ENCODE results near the gene PLA2G7. TPM values are rescaled to one million over a fixed set of nuclear protein-coding genes. Genes with fewer than 3 reads are reported as not detected.

The PLA2G7 gene
- total RNA-seq, 1 experiment from 2014 or later: not detected

DNA sequence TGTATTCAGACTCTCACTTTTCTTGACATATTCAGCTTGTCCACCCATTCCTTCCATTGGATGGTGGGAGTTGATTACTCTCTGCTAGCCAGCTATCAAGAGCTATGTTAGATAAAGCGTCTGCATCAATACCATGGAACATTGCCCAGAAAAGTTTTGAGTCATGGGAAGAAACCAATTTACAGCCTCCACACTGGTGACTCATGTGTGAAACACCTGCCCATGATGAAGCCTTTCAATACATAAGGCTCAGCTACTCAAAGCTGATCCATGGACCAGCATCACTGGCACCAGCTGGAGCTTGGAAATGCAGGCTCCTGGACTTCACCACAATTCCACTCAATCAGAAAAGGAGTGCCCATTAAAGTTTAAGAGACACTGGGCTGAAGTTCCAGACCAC is 16.1 kb downstream of the PLA2G7 start:
- peak; percentile 32 for DNase-seq
- H3K36me3 ChIP-seq: no peaks in the 10 kb centered on the region
- H3K4me3 ChIP-seq: no peak overlapping the region
- H3K27me3 ChIP-seq: no peaks in the 10 kb centered on the region
- no peaks in the 10 kb centered on the region for H3K9me3 ChIP-seq

DNA sequence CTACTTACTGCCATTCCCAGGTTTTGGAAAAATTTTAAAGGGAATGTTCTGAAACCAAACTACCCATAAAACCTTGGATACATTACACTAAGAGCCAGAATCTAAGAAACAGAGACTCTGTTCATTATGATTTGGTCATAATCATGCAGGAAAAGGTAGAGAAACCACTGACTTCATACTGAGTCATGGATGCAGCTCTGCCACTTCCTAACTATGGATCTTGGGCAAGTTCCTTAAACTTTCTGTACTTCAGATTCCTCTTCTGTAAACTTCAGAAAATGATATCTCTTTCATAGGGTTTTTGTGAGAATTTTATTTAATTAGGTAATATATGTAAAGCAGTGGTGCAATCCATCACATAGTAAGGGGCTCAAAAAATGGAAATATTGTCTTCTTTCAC is 20.0 kb downstream of the PLA2G7 start:
- no peaks in the 10 kb centered on the region for H3K36me3 ChIP-seq
- DNase-seq: no peak
- no peak overlapping the region for H3K4me3 ChIP-seq
- H3K27me3 ChIP-seq: no peaks in the 10 kb centered on the region
- H3K9me3 ChIP-seq: no peaks in the 10 kb centered on the region

DNA sequence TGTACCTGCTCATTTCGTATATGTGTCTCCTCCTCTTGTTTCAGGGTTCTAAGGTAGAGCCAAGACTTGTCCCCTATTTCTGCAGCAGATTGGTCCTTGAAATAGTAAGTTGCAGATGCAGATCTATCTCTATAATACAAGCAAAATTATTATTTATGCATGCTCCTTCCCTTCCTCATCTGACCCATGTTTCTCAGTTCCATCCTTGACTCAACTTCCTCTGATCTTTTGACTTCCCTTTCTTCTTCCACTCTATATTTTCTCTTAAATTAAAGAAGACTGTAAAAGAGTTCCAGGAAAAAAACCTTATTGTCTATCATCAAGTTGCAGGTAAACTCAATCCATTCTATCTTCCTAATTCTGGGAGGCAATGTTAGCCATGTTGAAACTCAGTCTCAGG is 23.7 kb downstream of the PLA2G7 start:
- no peaks in the 10 kb centered on the region for H3K36me3 ChIP-seq
- no peak for DNase-seq
- H3K4me3 ChIP-seq: no peak overlapping the region
- H3K27me3 ChIP-seq: no peaks in the 10 kb centered on the region
- H3K9me3 ChIP-seq: no peaks in the 10 kb centered on the region

DNA sequence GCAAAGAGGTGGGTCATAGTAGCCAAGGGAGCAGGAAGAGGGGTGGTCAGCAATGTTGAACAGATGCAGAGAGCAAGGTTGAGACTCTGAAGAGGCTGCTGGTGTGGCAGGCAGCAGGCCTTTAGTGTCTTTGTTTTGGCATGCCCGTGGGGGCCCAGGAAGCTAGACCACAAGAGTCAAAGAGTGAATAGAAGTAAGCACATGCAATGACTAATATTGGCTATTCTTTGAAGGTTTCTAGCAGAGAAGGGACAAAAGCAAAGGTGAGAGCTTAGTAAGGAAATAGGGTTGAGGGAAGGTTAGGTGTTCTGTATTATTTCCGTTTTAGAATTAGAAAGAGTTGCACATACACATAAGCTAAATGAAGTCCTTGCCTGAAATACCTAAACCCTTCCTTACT is 28.7 kb downstream of the PLA2G7 start:
- DNase-seq: no peak
- Histone ChIP-seq H3K27me3 (peaks cover 8% of the 10 kb centered on the region; the same call in 1 of the 2 replicates), H3K9me3 (no peaks in the 10 kb centered on the region)

DNA sequence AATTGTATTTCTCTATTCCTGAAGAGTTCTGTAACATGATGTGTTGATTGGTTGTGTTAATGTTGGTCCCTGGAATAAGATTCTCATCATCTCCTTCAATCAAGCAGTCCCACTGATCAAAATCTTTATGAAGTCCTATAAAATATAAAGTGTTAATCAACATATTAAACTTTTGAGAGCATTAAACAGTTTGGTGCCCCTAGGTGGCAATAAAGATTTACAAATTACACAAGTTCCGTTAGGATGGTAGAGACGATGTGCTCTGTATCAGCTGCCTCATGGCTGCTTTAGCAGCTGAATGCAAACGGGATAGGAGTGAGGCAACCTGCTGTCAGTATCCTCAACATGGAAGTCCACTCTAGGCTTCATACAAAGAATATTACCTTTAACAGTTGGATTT is 30.6 kb downstream of the PLA2G7 start:
- Histone ChIP-seq H3K4me3 (no peak overlapping the region), H3K9me3 (no peaks in the 10 kb centered on the region), H3K27me3 (peaks cover 8% of the 10 kb centered on the region; the same call in 1 of the 2 replicates), H3K36me3 (no peaks in the 10 kb centered on the region)
- DNase-seq: no peak

More for the DNA sequence above, 28.7 kb downstream of the PLA2G7 start:
- Histone ChIP-seq H3K36me3 (no peaks in the 10 kb centered on the region), H3K4me3 (no peak overlapping the region)

DNA sequence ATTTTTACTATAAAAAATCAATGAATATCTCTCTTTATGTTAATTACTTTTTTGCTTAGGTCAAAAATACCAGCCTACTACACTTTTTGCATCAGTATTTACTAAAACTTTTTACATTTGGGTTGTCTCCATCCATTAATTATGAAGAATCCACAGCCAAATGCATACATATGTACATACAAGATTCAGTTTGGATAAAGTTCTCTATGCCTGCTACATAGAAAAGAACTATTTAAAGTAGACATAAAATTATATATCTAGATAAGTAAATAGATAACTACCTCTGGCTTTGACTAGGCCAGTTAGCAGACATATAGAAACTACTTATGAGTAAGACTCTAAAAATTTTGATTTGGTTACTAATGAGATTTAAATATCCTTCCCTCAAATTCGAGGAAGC is 35.2 kb downstream of the PLA2G7 start:
- no peak for DNase-seq
- Histone ChIP-seq H3K36me3 (no peaks in the 10 kb centered on the region), H3K27me3 (peaks cover 5% of the 10 kb centered on the region; the same call in 1 of the 2 replicates), H3K9me3 (no peaks in the 10 kb centered on the region), H3K4me3 (no peak overlapping the region)

DNA sequence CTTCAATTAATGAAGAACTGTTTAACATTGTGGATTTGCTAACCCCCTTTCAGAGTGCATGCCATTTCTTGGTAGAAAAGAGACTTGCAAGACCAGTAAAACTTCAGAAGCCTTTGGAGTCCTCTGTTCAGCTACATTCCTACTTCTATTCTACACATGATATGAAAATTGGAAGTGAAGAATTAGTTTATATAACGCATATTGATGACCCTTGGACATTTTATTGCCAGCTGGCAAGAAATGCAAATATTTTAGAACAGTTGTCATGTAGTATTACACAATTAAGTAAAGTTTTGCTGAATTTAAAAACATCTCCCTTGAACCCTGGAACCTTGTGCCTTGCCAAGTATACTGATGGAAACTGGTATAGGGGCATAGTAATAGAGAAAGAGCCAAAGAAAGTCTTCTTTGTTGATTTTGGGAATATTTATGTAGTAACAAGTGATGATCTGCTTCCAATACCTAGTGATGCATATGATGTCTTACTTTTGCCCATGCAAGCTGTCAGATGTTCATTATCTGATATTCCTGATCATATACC is 44.2 kb downstream of the PLA2G7 start:
- Histone ChIP-seq H3K4me3 (no peak overlapping the region), H3K36me3 (no peaks in the 10 kb centered on the region), H3K27me3 (no peaks in the 10 kb centered on the region), H3K9me3 (no peaks in the 10 kb centered on the region)
- DNase-seq: no peak

DNA sequence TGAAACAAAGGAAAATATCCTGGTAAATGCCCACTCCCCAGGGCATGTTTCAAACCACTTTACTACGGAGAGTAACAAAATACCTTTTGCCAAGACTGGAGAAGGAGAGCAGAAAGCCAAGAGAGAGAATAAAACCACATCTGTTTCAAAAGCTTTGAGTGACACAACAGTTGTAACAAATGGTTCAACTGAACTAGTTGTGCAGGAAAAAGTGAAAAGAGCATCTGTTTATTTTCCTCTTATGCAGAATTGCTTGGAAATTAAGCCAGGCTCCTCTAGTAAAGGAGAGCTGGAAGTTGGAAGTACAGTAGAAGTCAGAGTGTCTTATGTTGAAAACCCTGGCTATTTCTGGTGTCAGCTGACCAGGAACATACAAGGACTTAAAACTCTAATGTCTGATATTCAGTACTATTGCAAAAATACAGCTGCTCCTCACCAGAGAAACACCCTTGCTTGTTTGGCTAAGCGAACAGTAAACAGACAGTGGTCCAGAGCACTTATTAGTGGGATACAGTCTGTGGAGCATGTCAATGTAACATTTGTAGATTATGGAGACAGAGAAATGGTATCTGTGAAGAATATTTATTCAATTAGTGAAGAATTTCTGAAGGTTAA is 44.9 kb downstream of the PLA2G7 start:
- H3K9me3 ChIP-seq: no peaks in the 10 kb centered on the region

DNA sequence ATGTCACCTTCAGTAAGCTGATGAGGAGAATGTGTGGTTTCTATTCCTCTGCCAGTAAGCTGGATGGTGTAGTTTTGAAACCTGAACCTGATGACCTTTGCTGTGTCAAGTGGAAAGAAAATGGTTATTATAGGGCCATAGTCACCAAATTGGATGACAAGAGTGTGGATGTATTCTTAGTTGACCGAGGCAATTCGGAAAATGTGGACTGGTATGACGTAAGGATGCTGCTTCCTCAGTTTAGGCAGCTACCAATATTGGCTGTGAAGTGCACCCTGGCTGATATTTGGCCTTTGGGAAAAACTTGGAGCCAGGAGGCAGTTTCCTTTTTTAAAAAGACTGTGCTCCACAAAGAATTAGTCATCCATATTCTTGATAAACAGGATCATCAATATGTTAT is 45.5 kb downstream of the PLA2G7 start:
- H3K9me3 ChIP-seq: no peaks in the 10 kb centered on the region
- H3K4me3 ChIP-seq: no peak overlapping the region
- no peaks in the 10 kb centered on the region for H3K36me3 ChIP-seq
- DNase-seq: no peak
- H3K27me3 ChIP-seq: no peaks in the 10 kb centered on the region

More for the DNA sequence above, 44.9 kb downstream of the PLA2G7 start:
- DNase-seq: no peak
- H3K4me3 ChIP-seq: no peak overlapping the region
- no peaks in the 10 kb centered on the region for H3K27me3 ChIP-seq
- H3K36me3 ChIP-seq: no peaks in the 10 kb centered on the region

DNA sequence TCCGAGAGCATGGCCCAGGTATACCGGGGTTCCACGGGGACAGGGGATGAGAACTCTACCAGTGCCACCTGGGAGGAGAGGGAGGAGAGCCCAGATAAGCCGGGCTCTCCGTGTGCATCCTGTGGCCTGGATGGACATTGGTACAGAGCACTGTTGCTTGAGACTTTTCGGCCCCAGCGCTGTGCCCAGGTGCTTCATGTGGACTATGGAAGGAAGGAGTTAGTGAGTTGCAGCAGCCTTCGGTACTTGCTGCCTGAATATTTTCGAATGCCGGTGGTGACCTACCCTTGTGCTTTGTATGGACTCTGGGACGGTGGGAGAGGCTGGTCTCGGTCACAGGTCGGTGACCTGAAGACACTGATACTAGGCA is 46.2 kb downstream of the PLA2G7 start:
- H3K9me3 ChIP-seq: no peaks in the 10 kb centered on the region
- no peak overlapping the region for H3K4me3 ChIP-seq
- H3K36me3 ChIP-seq: no peaks in the 10 kb centered on the region
- H3K27me3 ChIP-seq: no peaks in the 10 kb centered on the region
- DNase-seq: no peak

DNA sequence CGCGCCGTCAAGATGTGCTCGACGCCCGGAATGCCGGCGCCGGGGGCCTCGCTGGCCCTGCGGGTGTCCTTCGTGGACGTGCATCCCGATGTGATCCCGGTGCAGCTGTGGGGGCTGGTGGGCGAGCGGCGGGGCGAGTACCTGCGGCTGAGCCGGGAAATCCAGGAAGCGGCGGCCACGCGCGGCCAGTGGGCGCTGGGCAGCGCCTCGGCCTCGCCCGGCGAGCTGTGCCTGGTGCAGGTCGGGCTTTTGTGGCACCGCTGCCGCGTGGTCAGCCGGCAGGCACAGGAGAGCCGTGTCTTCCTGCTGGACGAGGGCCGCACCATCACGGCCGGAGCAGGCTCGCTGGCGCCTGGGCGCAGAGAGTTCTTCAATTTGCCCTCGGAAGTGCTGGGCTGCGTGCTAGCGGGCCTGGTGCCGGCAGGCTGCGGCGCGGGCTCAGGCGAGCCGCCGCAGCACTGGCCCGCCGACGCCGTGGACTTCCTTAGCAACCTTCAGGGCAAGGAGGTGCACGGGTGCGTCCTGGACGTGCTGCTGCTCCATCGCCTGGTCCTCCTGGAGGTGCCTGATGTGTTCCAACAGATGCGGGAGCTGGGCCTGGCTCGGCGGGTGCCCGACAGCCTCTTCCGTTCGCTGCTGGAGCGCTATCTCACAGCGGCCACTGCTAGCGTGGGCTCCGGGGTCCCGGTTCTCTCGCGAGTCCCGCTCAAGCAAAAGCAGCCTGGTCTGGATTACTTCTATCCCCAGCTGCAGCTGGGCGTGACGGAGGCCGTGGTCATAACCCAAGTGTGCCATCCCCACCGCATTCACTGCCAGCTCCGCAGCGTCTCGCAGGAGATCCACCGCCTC is 46.8 kb downstream of the PLA2G7 start:
- no peak for DNase-seq
- Histone ChIP-seq H3K36me3 (no peaks in the 10 kb centered on the region), H3K27me3 (no peaks in the 10 kb centered on the region), H3K4me3 (no peak overlapping the region), H3K9me3 (no peaks in the 10 kb centered on the region)

DNA sequence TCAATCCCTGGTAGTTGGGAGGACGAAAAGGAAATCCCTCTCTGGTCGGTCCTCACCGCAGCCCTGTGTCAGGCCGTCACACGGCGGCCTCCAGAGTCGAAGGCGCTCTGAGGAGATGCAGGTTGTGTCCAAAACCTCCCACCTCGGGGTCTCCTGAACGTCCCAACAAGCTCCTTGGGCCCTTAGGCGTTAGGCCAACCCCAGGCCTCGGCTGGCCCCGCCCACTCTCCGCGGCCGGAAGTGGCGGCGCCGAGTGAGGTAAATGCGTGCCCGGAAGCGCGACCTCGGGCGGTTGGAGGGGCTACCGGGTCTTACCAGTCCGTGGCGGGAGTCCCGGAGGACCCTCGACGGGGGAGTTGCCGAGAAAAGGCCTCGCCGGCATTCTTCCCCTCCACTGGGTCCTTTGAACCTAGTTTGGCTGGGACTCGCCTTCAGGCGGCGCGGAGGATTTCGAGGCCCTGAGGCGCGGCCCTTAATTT is 47.5 kb downstream of the PLA2G7 start, which contains the start of gene TDRD6:
Gene TDRD6, plus strand, starts transcription at position 267 of the 479 bp plus-strand sequence. CDS start 244 bp downstream, outside the sequence.
- Histone ChIP-seq H3K27me3 (no peaks in the 10 kb centered on the region), H3K4me3 (no peak within 1 kb of the TSS), H3K9me3 (no peaks in the 10 kb centered on the region), H3K36me3 (no peaks in the 10 kb centered on the region)
- DNase-seq: no peak

DNA sequence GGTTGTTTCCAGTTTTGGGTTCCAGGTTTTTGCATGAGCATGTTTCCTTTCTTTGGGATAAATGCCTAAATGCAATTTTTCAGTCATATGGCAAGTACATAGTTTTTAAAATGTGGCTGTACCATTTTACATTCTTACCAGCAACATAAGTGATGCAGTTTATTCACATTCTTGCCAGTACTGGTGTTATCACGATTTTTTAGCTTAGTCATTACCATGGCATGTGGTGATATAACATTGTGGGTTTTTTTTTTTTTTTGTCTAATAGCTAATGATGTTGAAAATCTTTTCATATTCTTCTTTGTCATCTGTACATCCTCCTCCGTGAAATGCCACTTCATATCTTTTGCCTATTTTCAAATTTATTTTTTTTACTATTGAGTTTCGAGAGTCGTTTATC is 50.4 kb downstream of the PLA2G7 start:
- no peak for DNase-seq
- Histone ChIP-seq H3K4me3 (no peak overlapping the region), H3K27me3 (no peaks in the 10 kb centered on the region), H3K36me3 (no peaks in the 10 kb centered on the region), H3K9me3 (no peaks in the 10 kb centered on the region)

DNA sequence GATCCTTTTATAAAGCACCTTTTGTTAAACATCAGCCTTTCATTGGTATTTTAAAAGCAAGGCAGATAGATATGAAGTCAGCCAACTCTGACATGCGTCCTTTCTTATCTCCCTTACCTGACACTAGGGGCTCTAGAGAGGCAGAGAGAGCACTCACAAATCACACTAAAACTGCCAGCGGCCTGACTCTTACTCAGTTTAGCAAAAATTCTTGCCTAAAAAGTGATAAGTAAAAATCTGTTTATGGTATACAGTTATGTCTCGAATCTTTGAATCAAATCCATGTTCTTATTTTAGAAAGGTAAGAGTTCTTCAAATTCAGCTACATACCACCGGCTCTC is 57.9 kb downstream of the PLA2G7 start:
- H3K36me3 ChIP-seq: no peaks in the 10 kb centered on the region
- no peaks in the 10 kb centered on the region for H3K9me3 ChIP-seq
- no peak for DNase-seq

DNA sequence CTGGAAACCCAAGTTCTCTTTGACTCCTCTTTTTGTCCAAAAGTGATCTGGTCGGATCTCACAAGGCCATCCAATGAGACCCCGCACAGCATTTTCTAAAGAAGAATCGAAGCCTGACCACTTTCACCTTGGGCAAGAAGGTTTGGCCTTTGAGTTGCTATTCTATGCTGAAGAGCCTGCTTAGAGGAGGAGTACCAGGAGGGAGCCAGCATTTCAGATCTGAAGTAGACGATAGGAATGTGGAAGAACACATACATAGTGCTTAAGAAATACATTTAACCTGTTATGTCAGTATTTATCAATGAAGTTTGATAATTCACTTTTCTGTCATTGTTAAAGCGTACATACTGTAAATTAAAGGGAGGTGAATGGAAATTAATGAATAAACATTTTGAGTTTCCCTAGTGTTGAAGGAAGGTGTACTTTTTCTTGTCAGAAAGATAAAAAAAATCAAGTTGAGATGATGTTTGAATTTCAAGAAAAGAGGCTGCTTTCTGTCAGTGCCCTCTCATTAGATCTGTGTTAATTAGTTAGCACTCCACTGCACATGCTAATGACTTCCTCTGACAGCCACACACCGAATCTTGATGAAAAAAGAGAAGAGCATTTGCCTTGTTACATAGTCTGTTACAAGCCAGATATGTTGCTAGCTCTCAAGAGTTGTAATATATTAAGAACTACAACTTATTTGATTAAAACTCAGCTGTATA is 58.4 kb downstream of the PLA2G7 start:
- Histone ChIP-seq H3K27me3 (no peaks in the 10 kb centered on the region), H3K36me3 (no peaks in the 10 kb centered on the region), H3K4me3 (no peak overlapping the region), H3K9me3 (no peaks in the 10 kb centered on the region)
- no peak for DNase-seq

More for the DNA sequence above, 57.9 kb downstream of the PLA2G7 start:
- H3K4me3 ChIP-seq: no peak overlapping the region
- no peaks in the 10 kb centered on the region for H3K27me3 ChIP-seq

DNA sequence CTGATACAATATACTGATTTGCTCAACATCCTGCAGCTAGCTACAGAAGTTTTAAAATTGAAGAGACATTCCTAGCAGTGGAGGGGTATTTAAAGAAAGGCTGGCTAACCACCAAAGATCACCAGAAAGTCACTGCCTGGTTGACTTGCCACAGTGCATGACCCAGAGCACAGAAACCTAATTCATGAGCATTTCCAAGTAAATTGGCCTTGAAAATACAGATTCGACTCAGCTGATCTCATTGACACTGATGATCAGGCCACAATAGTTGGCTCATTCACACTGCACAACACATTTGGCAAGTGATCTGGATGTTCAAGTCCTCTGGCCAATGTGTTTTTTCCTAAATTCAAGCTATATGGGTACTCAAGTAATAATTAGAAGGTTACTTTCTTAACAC is 60.8 kb downstream of the PLA2G7 start:
- no peaks in the 10 kb centered on the region for H3K27me3 ChIP-seq
- H3K4me3 ChIP-seq: no peak overlapping the region
- no peaks in the 10 kb centered on the region for H3K9me3 ChIP-seq
- no peaks in the 10 kb centered on the region for H3K36me3 ChIP-seq
- no peak for DNase-seq

DNA sequence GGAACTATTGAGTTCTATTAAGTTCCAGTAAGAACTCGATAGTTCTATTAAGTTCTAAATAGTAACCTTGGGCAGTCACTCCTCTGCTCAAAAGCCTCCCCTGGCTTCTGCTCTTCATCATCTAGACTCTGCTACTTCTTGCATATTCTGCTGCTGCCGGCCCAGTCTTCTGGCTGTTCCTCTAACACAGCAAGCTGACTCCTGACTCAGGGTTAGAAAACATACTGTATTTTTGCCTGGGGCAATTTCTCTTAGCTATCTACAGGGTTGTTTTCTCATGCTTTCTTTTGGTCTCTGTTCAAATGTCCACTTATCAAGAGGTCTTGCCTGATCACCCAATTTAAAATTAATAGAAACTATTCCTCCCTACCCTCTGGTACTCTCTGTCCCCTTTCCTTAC is 67.8 kb downstream of the PLA2G7 start:
- no peaks in the 10 kb centered on the region for H3K9me3 ChIP-seq
- no peak for DNase-seq

More for the DNA sequence above, 67.8 kb downstream of the PLA2G7 start:
- Histone ChIP-seq H3K4me3 (no peak overlapping the region), H3K36me3 (no peaks in the 10 kb centered on the region), H3K27me3 (no peaks in the 10 kb centered on the region)
